Measurements from ENCODE around the gene EEA1.

GRCh38 chr12:92945659-92946220, 16.6 kb upstream of the EEA1 start:
- TF ChIP-seq CTCF (IDR thresholded peaks at IDR 0.05 in 2 of 3, conservative IDR thresholded peaks at IDR 0.05 in 1 of 3; ENCODE audit: control insufficient read depth in 2 of 3, extremely low read depth in 1 of 3, insufficient read depth in 1 of 3, low read depth in 3 of 3, low read length in 3 of 3) (no peak), TCF12 (IDR thresholded peaks at IDR 0.05; ENCODE audit: low read depth, low read length) (no peak), BCL11A (IDR thresholded peaks at IDR 0.05; ENCODE audit: low read depth, low read length) (no peak)
